Measurements from ENCODE around the gene TMEM121B.
A peak's percentile ranks its signal among the peaks of the same experiment; 100 is the strongest.
"Not testable (repeated sequence)": the region's sequence is repeated elsewhere in the genome, so short reads cannot be mapped to it uniquely, and the experiment has no call there.

TMEM121B gene

DNA sequence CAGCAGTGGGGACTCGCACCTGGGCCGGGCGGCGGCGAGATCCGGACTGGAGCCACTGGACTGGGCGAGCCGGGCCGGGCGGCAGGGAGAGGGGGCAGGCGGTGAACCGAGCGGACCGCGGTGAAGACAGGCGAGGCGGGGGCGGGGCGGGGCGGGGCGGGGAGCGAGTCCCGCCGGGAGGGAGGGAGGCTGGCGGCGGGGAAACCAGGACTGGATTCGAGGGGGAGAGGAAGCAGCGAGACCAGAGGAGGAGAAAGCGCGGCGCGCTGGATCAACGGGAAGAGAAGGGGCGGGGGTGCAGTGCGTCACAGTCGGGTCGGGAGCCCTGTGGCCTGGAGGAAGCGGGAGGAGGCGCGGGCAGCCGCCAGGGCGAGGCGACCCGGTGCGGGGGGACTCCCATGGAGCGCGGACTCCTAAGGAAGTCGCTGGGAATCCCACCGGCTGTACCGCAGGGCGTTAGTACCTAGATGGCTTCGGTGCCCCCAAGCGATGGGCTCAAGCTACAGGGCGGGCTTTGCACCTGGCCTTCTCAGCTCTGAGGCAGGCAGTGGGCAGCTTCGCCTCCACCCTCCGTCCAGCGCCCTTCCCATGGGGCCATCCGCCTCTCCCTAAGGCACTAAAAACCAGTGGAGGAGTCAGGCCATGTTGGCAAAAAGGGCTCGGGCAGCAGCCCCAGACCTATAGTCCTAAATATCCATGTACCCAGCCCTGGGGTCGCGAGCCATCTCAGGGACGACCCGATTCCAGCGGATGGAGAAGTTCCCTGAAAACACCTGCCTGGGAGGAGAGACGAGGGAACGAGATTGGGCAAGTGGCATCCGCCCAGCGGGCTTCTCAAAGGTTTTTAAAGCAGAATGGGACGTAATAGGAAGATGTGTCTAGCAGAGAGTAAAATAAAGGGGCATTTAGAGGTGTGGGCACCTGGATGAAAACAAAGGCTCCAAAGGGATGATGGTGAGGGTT is at the start of gene TMEM121B:
TSS of gene TMEM121B (minus strand) at position 128 of the 963 bp plus-strand sequence. CDS start 233 bp downstream, outside the sequence.
- peak; percentile 88 for DNase-seq (ENCODE audit: low read depth, low spot score)

DNA sequence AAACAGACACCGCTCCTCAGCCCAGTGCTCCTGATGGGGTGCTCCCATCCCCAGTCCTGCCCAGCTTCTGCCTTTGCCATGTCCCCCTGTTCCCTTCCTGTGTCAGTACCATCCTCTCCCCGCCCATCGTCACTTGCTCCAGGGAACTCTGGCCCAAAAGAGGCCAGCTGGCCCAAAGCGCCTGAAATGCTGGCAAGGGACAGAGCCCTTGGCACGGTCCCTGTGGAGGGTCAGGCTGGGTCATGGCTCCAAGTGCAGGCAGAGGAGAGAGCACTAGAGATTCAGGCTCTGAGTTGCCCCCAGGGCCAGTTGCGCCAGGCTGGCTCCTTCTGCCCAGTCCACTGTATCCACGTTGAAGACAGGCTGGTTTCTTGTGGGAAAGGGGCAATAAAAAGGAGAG is 46.3 kb upstream of the TMEM121B start:
- no peak for DNase-seq (ENCODE audit: low read depth, low spot score)

DNA sequence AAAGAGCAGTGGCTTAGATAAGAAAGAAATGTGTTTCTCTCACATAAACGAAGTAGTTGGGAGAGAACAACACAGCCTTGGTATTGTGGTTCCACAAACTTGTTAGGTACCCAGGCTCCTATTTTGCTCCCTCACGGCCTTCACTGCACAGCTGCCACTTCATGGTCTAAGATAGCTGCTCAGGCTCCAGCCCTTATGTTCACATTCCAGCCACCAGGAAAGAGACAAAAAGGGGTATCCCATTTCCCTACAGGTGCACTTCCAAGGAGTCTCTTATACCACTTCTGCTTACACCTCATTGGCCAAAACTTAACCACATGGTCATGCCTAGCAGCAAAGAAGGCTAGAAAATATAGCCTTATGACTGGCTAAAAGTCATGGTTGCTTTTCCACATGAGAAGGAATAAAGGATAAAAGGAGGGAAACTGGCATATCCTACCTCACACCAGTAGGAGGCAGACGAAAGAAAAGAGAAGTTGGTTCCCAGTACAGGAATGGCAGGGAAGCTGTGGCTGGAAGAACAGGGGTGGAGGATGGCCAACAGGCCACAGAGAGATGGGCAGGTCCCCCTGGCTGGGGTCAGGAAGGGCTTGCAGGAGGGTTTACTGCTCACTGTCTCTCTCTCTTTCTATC is 43.3 kb upstream of the TMEM121B start:
- DNase-seq (ENCODE audit: low read depth, low spot score): no peak

DNA sequence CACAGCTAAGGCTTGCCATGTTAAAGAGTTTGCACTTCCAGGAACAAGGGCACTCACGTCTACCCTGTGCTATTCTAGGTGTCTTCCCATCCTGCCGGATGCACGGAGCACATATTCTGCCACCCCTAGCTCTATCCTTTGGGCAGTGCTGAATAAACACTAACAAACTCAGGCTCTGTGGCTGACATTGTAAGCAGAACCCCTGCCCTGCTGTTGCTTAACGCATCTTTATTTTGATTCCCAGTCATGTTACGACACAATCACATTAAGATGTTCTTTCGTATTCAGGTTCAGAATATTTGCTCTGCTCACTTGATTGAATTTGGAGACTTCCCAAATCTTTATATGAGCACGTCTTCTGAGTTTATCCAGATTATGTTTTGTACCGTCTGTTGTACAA is 41.6 kb upstream of the TMEM121B start:
- DNase-seq (ENCODE audit: low read depth, low spot score): no peak

DNA sequence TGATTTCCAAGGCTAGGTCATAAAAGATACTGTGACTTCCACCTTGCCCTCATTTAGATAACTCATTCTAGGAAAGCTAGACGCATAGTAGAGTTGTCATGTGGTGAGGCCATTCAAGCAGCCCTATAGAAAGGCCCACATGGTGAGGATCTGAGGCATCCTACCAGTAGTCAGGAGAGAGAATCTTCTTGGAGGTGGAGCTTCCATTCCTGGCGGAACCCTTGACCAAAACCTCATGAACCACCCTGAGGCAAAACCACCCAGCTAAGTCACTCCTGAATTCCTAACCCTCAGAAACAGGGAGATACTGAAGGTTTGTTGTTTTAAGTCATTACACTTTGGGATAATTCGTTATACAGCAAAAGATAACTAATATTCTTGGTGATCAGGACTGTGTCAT is 40.8 kb upstream of the TMEM121B start:
- no peak for DNase-seq (ENCODE audit: low read depth, low spot score)

DNA sequence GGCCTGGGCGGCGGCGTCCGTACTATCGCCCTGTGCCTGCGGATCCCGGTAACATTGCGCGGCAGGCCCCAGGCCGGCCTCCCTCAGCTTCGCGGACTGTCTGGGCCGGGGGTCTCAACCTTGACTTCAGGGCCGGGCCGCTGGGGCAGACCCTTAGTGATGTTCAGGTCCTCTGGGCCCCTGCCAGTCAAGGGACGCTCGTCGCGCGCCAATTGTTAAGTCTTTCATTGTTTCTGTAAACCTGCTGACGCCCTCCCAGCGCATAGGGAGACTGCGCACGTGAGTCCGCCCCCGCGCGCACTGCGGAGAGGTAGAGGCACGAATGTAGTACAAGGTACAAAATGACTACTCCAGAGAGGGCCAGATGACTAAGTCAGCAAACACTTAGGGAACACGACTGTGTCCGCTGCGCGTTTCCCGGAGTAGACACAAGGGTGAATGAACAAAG is 38.4 kb upstream of the TMEM121B start:
- DNase-seq (ENCODE audit: low read depth, low spot score): peak; percentile 72

DNA sequence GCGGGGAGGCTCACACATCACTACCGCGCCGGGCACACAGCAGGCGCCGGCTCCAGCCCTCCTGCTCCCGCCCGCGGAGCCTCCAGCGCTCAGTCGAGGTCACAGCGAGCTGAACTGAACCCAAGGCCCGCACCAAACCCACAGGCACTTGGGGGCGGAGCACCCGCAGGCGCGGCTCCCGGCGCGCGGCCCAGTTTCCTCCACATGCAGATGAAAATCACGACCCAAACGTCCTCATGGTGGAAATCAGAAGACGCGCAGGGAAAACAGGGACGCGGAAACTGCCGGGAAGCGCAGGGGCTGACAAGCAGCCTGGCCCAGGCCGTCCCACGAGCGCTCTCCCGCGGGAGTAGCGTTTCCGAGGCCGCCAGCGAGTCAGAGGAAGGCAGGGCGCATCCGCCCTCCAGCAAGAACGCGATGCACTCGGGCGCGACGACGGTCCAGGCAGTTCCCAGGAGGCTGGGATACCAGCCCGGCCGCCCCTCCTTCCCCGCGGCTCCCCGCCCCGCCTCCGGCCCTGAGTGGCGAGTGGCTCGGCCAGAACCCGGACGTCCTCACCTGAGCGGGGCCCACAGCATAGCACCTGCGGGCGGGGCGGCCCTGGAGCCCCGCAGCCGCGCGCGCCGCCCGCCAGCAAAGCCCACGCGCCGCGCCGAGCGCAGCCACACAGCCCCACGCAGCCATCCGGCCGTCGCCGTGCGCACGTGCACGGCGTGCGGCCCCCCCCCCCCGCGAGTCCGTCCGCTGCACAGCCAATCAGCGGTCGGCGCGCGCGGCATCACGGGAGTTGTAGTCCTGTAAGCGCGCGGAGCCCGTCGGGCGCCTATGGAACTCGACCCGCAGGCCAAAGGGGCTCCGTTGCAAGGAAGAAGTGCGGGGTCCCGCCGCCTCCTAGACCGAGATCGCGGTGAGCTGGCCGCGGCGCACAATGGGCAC is 37.7 kb upstream of the TMEM121B start, which contains the start of gene HDHD5:
TSS of gene HDHD5 (minus strand) at position 710 of the 936 bp plus-strand sequence. CDS start at position 684, 26 bp downstream.
- DNase-seq (ENCODE audit: low read depth, low spot score): peak; percentile 96

DNA sequence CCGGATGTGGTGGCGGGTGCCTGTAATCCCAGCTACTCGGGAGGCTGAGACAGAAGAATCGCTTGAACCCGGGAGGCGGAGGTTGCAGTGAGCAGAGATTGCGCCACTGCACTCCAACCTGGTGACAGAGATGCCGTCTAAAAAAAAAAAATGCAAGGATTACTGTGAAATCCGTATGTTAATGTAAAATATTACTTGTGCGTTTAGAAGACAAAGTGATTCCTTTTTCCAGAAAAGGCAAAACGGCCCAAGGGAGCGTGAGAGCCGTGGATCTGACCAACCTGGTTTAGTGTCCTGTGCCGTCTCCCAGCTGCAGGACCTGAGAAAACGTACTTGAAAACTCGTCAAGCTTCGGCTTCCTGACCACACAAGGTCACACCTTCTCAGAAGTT is 37.0 kb upstream of the TMEM121B start:
- DNase-seq (ENCODE audit: low read depth, low spot score): no peak

DNA sequence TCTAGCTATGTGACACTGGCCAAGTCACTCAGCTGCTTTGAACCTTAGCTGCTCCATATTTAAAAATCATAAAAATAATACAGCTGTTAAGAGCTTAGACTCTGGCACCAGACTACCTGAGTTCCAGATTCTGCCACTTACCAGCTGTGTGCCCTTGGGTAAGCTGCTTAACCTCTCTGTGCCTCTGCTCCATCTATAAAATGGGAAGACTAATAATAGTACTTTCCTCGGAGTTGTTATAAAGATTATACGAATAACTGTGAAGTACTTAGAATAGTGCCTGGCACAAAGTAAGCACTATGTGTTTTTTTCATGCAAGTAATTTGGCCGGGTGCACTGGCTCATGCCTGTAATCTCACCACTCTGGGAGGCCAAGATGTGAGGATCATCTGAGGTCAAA is 36.6 kb upstream of the TMEM121B start:
- no peak for DNase-seq (ENCODE audit: low read depth, low spot score)

DNA sequence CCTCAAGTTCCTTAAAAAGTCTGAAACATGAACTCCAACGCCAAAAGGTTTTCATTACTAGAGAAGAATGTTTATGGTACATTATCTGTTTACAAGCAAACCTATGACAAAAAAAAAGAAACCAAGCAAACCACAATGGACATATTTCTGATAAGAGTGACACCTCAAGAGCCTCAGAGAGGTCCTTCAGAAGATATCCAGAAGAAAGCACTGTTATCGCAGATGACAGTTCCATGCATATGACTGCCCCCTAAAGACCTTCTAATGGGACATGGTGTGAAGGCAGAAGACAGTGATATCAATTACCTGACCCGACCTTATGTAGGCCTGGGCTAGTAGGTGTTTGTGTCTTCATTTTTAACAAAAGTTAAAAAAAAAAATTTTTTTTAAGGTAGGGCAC is 34.8 kb upstream of the TMEM121B start:
- DNase-seq (ENCODE audit: low read depth, low spot score): no peak

DNA sequence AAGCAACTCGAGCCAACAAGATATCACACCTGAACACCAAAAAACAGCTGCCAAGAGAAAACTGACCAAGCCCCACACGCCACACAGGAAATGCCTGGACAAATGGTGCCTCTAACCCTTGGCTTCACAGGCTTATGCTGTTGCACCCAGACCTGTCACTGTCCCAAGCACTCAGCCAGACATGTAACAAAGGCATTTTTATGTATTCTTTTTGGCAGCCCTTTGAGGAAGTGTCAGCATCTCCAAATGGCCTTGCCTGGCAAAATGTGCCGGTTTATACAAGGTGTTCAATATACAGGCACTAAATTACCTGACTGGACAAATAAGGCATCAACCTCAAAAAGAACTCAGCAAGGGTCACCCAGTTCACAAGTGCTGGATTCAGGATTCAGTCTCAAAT is 31.8 kb upstream of the TMEM121B start:
- DNase-seq (ENCODE audit: low read depth, low spot score): no peak

DNA sequence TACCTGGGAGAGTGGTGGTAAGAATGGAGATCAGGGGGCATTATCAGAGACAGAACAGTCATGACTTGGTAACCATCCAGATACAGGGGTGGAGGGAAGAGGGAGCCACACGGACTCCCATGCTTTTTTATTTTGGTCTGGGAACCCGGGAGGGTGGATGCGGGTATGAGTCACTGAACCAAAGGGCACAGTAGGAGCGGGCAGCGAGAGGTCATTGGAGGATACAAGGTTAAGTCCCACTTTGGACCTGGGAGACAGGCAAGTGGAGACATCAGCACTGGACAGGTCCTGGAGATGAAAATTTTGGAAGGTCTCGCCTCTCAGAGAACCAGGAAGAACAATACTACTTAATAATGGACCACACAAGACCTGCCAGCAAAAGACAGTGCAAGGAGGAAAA is 31.2 kb upstream of the TMEM121B start:
- no peak for DNase-seq (ENCODE audit: low read depth, low spot score)

DNA sequence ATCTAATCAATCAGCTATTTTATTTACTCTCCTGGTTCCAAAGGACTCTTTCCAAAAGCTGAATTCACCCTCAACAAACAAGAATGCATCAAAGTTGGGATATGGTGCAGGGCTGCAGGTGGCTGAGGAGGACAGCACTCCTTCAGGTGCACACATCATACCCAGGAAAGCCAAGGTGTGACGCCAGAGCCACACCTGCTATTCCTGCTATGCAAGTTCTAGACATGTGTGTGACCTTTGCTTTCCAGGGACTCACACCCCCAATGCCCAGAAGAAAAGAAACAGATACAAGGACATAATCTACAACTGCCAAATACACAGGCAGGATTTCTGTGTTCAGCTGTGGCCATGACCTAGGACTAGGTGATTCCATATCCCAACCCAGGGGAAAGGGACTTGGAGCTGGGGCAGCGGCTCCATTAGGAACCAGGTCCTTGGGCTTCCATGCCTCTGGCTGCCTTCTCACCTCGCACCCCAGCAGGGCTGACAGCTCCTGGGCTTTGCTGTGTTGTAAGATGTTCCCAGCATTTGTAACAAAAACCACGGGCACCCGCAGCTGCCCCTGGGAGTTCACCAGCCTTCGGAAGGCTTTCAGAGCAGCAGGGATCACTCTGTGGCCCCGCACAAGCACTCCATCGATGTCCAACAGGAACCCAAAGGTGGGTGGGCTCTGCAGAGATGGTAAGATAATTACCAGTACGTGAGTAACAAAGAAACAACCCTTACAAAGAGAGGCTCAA is 28.1 kb upstream of the TMEM121B start:
- no peak for DNase-seq (ENCODE audit: low read depth, low spot score)

DNA sequence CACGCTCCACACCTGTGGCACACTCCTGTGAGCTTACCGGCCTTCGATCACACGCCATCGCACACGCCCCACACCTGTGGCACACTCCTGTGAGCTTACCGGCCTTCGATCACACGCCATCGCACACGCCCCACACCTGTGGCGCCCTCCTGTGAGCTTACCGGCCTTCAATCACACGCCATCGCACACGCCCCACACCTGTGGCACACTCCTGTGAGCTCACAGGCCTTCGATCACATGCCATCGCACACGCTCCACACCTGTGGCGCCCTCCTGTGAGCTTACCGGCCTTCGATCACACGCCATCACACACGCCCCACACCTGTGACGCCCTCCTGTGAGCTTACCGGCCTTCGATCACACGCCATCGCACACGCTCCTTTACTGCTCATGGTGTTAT is 26.3 kb upstream of the TMEM121B start:
- DNase-seq (ENCODE audit: low read depth, low spot score): not testable (repeated sequence)

DNA sequence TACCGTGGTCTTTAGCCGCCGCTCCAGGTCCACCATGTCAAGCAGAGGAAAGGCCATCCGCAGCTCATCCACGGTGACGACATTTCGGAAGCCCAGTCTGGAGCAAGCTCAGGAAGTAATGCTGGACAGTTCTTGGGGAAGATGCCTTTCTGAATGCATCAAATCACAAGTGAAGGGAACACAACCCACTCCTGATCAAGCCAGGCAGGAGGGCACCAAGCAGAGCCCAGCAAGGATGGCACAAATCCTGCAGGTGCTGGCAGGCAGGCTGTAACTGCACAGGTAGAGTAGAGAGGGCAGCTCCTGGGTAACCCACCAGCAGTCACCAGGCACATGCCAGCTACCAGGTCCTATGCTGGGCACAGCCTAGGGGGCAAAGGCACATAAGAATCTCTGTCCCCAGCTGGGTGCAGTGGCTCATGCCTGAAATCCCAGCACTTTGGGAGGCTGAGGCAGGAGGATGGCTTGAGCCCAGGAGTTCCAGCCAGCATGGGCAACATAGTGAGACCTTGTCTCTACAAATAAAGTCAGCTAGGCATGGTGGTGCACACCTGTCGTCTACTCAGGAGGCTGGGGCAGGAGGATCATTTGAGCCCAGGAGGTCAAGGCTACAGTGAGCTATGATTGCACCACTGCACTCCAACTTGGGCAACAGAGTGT is 24.0 kb upstream of the TMEM121B start:
- no peak for DNase-seq (ENCODE audit: low read depth, low spot score)

DNA sequence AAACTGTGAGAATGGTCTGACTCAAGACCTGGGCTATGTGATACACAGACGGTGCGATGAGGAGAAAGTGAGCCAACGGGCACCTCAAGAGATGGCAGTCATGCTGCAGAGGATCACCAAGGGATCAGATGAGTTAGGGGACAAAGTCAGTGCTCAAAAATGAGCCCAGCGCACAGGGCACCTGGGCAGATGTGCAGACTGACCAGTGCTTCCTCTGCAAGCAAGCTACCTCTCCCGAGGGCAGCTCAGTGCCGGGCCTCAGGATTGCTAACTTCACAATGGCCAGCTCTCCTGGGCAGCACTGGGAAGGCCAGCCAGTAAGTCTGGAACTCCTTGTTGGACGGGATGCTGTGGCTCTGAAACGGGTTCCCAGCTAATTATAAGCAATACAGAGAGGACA is 22.7 kb upstream of the TMEM121B start:
- DNase-seq (ENCODE audit: low read depth, low spot score): no peak

DNA sequence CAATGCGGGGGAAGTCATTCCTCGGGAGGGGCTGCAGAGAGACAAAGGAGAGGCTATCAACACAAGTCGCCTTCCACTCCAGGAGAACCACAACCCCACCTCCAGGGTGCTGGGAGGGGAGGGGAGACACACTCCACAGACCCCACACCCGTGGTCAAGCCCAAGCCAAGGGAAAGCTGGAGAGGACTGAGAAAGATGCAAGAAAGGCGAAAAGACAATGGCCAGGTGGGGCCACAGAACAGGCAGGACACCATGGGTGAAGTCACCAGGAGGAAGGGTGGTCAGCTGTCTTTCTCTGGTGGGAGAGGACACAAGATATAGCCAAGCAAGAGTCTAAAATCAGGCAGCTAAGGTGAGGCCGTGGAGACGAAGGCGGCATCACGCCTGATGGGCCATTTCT is 21.9 kb upstream of the TMEM121B start:
- DNase-seq (ENCODE audit: low read depth, low spot score): no peak

DNA sequence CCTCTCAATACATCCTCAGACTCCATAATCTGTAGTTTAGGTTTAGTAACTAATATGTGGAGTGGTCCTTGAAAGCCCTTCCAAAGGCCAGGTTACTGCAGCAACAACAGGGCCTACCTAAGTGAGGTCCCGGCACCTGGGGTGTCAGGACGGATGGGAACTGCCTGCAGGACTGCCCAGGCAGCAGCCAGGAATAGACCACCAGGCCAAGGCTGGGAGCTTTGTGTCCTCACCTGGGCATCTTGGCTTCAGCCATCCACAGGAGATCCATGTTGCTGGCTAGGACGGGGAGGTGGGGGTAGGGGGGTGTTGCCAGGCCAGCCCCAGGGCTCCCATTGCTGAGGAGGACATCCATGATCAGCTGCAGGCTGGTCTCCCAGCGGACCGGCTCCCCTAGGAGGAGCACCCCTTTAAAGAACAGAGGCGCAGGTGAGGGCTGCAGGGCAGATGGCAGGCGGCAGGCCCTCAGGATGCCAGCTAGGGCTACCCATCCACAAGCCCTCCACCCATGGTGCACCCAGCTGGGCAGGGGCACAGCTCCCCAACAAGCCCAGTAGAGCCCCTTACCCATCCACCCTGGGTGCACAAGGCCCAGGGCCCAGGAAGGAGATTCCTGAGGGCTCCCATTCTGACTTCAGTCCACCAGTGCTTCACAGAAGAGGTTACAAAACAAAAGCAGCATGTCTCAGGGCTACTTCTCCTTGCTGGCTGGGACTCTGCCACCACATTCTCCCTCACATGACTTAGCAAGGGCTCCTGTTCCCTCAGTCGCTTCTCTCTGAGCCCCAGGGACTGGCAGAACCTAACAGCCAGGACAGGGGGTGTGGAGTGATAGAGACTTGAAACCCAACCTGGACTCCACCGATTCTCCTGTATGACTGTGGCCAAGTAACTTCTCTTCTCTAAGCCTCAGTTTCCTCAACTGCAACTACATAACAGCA is 19.9 kb upstream of the TMEM121B start:
- DNase-seq (ENCODE audit: low read depth, low spot score): no peak

DNA sequence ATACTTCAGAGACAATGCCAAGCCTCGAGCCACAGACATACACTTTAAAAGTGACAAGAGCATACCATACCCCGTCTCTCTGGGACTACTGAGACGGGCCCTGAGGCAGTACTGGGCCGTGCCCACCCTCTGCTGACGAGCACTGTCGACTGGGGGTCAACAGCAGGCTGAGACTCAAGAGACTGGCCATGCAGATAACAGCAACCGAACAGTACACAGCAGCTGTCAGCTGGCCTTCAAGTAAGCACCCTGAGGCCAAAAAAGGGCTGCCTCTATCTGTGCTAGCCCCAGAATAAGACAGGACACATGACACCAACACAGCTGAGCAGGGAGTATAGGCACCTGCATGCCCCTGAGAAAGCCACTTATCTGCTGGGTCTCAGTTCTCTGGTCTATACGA is 18.9 kb upstream of the TMEM121B start:
- no peak for DNase-seq (ENCODE audit: low read depth, low spot score)

All from astrocyte of the hippocampus (primary cell).